AG04449 (cell line): Measurements from ENCODE around the gene LIMK2.
"Not testable (repeated sequence)": the region's sequence is repeated elsewhere in the genome, so short reads cannot be mapped to it uniquely, and the experiment has no call there.

Experiments
- CTCF ChIA-PET: fragments of 350-600 bp; formaldehyde crosslinking; extraction: SDS; loops from one replicate; lab custom pipeline; 2021; ENCODE audit warnings: antibody characterized with exemption; lab: Yijun Ruan, JAX
- POLR2A ChIA-PET: fragments of 400-600, 350-600 bp; formaldehyde crosslinking; extraction: SDS; loops from one replicate; lab custom pipeline; 2020; ENCODE audit warnings: antibody characterized with exemption, inconsistent platforms; lab: Yijun Ruan, JAX
- DNase-seq: peaks from one replicate; pipeline ENCODE4 v3.0.0-alpha.2; 2010; ENCODE audit warnings: low read depth, low spot score
- H3K4me3 ChIP-seq: 2 replicates; pipeline ENCODE4 v1.5.1; 2011; ENCODE audit warnings: low read depth, mild to moderate bottlenecking, control low read depth, low read length
- TF ChIP-seq, protein P1 (sequence below): IDR thresholded peaks from one replicate; pipeline ENCODE4 v1.5.1; 2011; ENCODE audit warnings: mild to moderate bottlenecking, moderate library complexity, low read length, control low read depth, inconsistent platforms; ENCODE audit not compliant: insufficient read depth; ENCODE audit errors: missing control alignments

Gene LIMK2

GRCh38 chr22:31229402-31230079 is 17.4 kb downstream of the LIMK2 start:
- no peak for DNase-seq
- CTCF ChIA-PET: interaction anchor here (0.8 to 15.6 kb wide), 21 partner anchors 10 to 467 kb away, joined by 3 to 201 read pairs (median 9); partner anchors contain the start of genes LIMK2, RNF185 and SELENOM
- TF ChIP-seq, protein P1, sequence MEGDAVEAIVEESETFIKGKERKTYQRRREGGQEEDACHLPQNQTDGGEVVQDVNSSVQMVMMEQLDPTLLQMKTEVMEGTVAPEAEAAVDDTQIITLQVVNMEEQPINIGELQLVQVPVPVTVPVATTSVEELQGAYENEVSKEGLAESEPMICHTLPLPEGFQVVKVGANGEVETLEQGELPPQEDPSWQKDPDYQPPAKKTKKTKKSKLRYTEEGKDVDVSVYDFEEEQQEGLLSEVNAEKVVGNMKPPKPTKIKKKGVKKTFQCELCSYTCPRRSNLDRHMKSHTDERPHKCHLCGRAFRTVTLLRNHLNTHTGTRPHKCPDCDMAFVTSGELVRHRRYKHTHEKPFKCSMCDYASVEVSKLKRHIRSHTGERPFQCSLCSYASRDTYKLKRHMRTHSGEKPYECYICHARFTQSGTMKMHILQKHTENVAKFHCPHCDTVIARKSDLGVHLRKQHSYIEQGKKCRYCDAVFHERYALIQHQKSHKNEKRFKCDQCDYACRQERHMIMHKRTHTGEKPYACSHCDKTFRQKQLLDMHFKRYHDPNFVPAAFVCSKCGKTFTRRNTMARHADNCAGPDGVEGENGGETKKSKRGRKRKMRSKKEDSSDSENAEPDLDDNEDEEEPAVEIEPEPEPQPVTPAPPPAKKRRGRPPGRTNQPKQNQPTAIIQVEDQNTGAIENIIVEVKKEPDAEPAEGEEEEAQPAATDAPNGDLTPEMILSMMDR: no peak
- POLR2A ChIA-PET: interaction anchor here (0.9 kb wide), 1 partner anchor 193 kb away, joined by 3 read pairs; no protein-coding TSS in a partner anchor
- H3K4me3 ChIP-seq: no peak overlapping the region

DNA sequence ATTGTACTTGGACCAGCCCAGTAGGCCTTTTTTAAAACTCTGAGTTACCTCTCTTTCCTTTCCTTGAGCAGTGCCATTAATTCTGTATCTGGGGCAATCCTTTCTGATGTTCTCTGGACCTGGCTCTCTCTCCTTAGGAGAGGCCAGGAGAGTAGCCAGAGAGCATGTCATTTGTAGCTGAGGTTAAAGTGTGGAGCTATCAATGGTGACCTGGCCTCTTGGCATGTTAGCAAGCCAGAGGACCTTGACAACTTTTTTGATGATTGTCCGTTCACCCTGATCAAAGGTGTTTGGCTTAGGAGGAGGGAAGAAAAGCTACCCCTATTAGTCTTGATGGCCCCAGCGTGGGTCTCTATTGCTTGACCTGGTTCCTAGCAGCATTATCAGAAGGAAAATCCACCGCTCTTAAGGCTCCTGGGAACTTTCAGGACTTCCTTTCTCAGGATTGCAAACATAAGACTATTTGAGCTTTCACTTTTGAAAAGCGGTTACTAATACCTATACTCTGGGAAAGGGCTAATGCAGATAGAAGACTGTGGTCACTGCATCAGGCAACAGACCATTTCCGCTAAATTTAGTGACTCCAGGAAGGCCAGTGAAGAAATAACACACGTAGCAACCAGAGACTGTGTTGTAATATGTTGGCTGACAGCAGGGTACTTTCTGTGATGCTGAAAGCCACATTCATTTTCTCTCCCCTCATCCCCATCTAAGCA is 18.2 kb downstream of the LIMK2 start:
- CTCF ChIA-PET: interaction anchor here (0.7 to 15.6 kb wide), 32 partner anchors 8 to 467 kb away, joined by 3 to 201 read pairs (median 6); partner anchors contain the start of genes LIMK2, MORC2, RNF185 and SELENOM
- TF ChIP-seq, protein P1: no peak
- no peak for DNase-seq
- POLR2A ChIA-PET: interaction anchor here (0.6 to 0.9 kb wide), 2 partner anchors 123 to 193 kb away, joined by 3 read pairs; partner anchors contain the start of gene SELENOM
- no peak overlapping the region for H3K4me3 ChIP-seq

GRCh38 chr22:31230871-31231621 is 18.9 kb downstream of the LIMK2 start:
- TF ChIP-seq, protein P1: peak; percentile 68
- no peak overlapping the region for H3K4me3 ChIP-seq
- POLR2A ChIA-PET: interaction anchor here (0.6 kb wide), 1 partner anchor 123 kb away, joined by 3 read pairs; the partner anchor contains the start of gene SELENOM
- DNase-seq: no peak
- CTCF ChIA-PET: interaction anchor here (0.5 to 15.6 kb wide), 37 partner anchors 8 to 468 kb away, joined by 3 to 201 read pairs (median 4); partner anchors contain the start of genes LIMK2, MORC2, RNF185 and SELENOM

DNA sequence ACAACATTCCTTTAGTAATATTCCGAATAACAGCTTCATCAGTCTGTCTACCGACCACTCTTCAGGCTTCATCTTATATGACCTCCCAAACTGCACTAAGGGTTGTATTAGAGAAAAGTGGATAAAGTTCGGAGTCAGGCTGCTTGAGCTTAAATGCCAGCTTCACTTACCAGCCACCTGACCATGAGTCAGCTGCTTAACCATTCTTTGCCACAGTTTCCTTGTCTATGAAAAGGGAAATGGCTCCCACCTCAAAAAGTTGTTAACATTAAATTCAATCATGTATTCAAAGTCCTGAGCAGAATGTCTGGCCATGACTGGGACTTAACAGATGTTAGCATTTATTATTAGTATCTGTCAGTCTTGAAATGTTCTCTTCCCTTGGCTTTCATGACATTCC is 20.9 kb downstream of the LIMK2 start:
- TF ChIP-seq, protein P1: no peak
- no peak overlapping the region for H3K4me3 ChIP-seq
- POLR2A ChIA-PET: interaction anchor here (1.0 kb wide), 1 partner anchor 9 kb away, joined by 3 read pairs; no protein-coding TSS in a partner anchor
- DNase-seq: no peak
- CTCF ChIA-PET: interaction anchor here (1.0 to 15.6 kb wide), 11 partner anchors 9 to 313 kb away, joined by 3 to 201 read pairs (median 31); partner anchors contain the start of genes LIMK2 and SELENOM

GRCh38 chr22:31235081-31235480 is 23.0 kb downstream of the LIMK2 start:
- TF ChIP-seq, protein P1: no peak
- DNase-seq: no peak
- CTCF ChIA-PET: interaction anchor here (0.7 to 10.4 kb wide), 5 partner anchors 9 to 37 kb away, joined by 3 to 91 read pairs (median 4); partner anchors contain the start of gene LIMK2
- H3K4me3 ChIP-seq: no peak overlapping the region
- POLR2A ChIA-PET: no interaction called here

DNA sequence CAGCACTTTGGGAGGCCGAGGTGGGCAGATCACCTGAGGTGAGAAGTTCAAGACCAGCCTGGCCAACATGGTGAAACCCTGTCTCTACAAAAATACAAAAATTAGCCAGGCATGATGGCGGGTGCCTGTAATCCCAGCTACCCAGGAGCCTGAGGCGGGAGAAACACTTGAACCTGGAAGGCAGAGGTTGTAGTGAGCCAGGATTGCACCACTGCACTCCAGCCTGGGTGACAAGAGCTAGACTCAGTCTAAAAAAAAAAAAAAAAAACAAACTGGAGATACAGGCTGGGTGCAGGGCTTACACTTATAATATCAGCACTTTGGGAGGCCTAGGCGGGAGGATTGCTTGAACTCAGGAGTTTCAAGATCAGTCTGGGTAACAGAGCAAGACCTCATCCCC is 23.9 kb downstream of the LIMK2 start:
- DNase-seq, H3K4me3 ChIP-seq, POLR2A ChIA-PET: not testable (repeated sequence)
- CTCF ChIA-PET: interaction anchor here (1.3 to 10.4 kb wide), 3 partner anchors 8 to 26 kb away, joined by 4 to 91 read pairs (median 5); partner anchors contain the start of gene LIMK2
